LNCaP clone FGC (cell line): ENCODE data around the gene TBC1D17.
A peak's percentile ranks its signal among the peaks of the same experiment; 100 is the strongest.

Experiments
- DNase-seq: peaks from one replicate; pipeline ENCODE4 v3.0.0-alpha.2; 2011; ENCODE audit warnings: low read depth
- H3K4me3 ChIP-seq: 2 replicates; pipeline ENCODE4 v1.5.1; 2011; ENCODE audit warnings: mild to moderate bottlenecking, low read depth, low read length, control low read depth
- CTCF ChIP-seq: IDR thresholded peaks from 2 replicates; pipeline ENCODE4 v1.5.1; 2012; ENCODE audit warnings: mild to moderate bottlenecking; ENCODE audit not compliant: control insufficient read depth, insufficient read depth; ENCODE audit errors: extremely low read depth

The TBC1D17 gene

GRCh38 chr19:49846408-49846807 lies 31.1 kb upstream of the TBC1D17 start:
- no peak for TF ChIP-seq CTCF
- no peak overlapping the region for H3K4me3 ChIP-seq
- no peak for DNase-seq

GRCh38 chr19:49847731-49848696 lies 29.5 kb upstream of the TBC1D17 start:
- no peak overlapping the region for H3K4me3 ChIP-seq
- TF ChIP-seq CTCF = no peak
- no peak for DNase-seq

- H3K4me3 ChIP-seq = no peak overlapping the region
- DNase-seq = no peak
- TF ChIP-seq CTCF = no peak
Observed at GRCh38 chr19:49848938-49849337, 28.6 kb upstream of the TBC1D17 start.

- no peak for DNase-seq
- peak overlapping the region; percentile 91 for H3K4me3 ChIP-seq
- no peak for TF ChIP-seq CTCF
Observed at GRCh38 chr19:49849433-49850220, 27.9 kb upstream of the TBC1D17 start.

- no peak for DNase-seq
- peak overlapping the region; percentile 91 for H3K4me3 ChIP-seq
- no peak for TF ChIP-seq CTCF
Observed at GRCh38 chr19:49850221-49850486, 27.3 kb upstream of the TBC1D17 start.

- H3K4me3 ChIP-seq = peak within 1 kb of the TSS; percentile 91
- DNase-seq = peak; percentile 81
- no peak for TF ChIP-seq CTCF
Observed at GRCh38 chr19:49850487-49851342, 26.8 kb upstream of the TBC1D17 start, which contains the start of gene PTOV1. Gene PTOV1 (plus strand): TSS chr19:49851159.
